Medulla oblongata (tissue), 1 donor: ENCODE data around the gene GGACT.
"Not testable (repeated sequence)": the region's sequence is repeated elsewhere in the genome, so short reads cannot be mapped to it uniquely, and the experiment has no call there.

Experiments used
- DNase-seq: peaks from one replicate; pipeline ENCODE4 v3.0.0-alpha.2; 2015; ENCODE audit errors: extremely low spot score

GGACT gene

GRCh38 chr13:100529666-100530377, 58.8 kb downstream of the GGACT start:
- no peak for DNase-seq

GRCh38 chr13:100528820-100529219, 59.8 kb downstream of the GGACT start:
- no peak for DNase-seq

DNA sequence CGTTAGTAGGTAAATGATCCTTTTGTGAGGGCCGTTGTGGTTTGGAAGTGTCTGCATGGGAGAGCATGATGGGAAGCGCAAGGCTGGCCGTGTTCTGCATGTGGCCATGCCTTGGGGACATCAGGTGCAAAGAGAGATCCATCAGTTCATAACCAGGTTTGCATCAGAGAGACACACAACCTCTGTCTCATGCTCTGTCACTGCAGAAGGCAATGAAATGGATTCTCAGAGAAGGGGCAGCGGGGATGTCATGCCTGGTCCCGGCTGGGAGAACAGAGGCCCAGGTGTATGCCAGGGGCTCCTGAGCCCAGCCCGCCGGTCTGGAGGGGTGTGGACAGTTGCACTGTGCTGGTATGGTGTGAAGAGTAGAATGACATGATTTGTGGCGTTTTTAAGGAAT, 60.2 kb downstream of the GGACT start:
- DNase-seq, result no peak

DNA sequence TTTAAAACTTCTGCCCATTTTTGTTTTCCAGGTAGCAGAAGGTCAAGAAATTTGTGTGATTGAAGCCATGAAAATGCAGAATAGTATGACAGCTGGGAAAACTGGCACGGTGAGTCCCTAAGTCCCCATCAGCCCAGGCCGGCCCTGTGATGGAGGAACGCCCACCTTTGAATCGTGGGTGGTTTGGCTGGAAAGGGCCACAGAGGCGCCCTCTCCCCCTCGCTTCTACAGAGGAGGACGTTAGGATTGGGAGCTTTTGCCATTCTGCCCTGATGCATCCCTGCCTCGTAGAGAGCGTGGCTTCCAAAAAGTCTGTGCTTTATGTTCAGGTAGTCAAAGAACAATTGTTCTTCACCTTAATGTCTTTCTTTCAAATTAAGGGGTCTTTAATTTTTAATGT, 60.9 kb downstream of the GGACT start:
- DNase-seq, result no peak

DNA sequence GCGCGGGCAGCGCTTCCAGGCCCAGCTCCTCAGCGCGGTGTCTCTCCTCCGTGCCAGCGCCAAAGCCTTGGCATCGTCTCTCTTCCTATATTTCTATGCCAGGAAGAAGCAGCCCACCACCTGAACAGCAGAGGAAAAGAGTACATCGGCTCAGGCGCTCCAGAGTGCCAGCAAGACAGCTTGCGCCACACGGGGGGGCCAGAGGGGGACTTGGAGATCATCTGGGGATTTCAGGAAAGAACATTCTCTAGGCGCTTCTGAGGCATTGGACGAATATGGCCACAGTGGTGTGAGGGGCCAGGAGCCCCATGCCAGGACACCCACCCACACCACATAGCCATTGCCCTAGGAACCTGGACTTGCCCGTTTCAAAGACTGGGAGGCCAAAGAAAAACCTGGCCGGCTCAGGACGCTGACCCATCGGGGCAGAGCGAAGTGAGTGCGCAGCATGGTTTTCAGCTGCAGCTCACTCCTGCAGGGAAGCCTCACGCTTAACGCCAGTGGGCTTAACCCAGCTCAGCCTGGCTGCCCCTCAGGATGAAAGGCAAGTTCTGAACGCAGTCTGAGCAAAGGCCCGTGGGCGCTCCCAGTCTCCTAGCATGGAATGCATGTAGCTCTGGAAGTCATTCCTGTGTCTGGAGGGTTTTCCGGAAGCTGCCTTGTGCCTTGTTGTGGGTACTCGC, 62.1 kb downstream of the GGACT start:
- DNase-seq, result no peak

- DNase-seq, result no peak
Observed at GRCh38 chr13:100525453-100526317, 62.9 kb downstream of the GGACT start.

GRCh38 chr13:100524688-100525087, 63.9 kb downstream of the GGACT start:
- not testable (repeated sequence) for DNase-seq

GRCh38 chr13:100523981-100524386, 64.6 kb downstream of the GGACT start:
- no peak for DNase-seq

DNA sequence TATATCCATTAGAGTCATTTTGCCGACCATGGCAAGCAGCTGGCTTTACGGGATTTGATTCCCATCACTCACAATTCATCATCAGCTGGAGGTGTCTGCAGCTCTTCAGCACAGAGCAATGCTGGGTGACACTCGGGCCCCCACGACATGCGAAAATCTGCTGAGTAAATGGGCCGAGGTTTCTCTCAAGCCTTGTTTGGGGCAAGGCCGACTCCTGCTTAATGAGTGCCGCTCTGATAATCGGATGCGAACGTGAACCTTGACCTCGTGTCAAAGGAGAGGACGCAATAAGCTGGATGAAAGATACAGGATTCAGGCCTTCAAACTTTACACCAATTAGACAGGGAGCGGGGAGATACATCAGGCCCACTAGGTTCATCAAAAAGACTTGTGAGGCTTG, 65.2 kb downstream of the GGACT start:
- DNase-seq, result no peak

DNA sequence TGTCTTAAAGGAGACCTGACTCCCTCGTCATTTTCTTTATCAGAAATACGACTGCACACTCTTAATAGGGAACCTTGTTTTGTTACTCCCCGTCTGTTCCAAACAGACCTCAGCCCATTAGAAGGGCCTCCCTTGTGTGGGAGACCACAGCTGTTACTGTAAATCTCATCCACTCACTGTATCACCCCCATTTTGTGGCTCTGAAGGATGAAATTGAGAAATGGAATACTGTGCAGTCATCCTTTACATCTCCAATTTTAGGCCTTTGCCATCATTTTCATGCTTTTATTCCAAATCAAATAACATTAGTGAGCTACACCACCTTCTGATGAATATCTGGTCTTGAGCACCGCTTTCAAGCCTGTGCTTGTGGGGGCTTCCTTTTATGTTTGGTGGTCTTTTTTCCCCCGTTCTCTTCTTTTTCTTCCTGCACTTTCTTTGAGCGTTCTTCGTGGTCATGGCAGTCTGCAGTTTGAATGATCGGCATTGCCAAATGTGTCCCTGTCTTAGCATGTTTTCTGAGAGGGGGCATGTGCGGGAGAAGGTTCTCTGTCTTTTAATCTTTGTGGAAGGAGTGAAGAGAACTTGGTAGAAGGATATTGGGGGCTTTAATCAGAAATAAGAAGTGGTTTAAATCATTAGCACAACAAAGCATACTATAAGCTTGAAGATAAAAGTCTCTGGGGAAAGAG, 65.8 kb downstream of the GGACT start:
- DNase-seq, result no peak

GRCh38 chr13:100521851-100522617, 66.6 kb downstream of the GGACT start:
- DNase-seq, result no peak

DNA sequence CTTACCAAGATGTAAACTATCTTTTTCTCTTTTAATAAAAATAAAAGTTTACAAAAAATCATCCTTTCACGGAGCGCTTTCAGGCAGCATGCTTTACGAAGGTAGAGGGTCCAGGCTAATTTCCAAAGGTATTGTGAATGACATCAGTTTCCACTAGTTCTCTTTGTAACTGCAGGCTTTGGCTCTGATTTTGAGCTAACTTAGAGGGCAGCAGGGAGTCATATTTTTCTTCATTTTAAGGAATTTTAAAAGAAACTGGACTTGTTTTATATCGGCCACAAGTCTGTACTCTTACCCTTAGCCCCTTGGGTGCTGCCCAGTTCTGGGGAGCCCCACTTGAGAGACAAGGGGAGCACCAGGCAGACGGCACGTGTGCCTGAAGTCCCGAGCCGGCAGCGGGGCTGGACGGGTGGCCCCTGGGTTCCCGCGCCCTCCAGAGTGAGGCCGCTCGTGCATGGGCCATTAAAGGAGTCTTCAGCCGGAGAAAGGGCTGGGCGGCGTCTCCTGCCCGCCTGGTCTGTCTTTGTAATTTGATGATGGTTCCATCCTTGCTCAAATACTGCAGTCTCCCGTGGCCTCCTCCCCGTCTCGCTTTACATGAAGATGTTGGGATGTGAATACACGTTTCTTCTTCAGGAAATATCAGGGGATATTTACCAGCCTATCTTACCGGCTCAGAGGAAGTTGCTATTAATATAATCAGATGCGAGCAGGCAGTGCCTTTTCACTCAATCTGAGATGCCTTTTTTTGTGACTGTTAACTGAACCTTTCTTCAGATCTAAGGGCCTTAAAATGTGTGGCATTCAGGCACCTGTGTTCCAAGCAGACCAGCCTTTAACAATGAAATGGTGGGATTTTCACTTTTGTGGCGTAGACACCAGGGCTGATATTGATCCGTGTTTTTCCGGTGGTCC, 67.4 kb downstream of the GGACT start:
- DNase-seq, result no peak

GRCh38 chr13:100519626-100520025, 69.0 kb downstream of the GGACT start:
- no peak for DNase-seq

DNA sequence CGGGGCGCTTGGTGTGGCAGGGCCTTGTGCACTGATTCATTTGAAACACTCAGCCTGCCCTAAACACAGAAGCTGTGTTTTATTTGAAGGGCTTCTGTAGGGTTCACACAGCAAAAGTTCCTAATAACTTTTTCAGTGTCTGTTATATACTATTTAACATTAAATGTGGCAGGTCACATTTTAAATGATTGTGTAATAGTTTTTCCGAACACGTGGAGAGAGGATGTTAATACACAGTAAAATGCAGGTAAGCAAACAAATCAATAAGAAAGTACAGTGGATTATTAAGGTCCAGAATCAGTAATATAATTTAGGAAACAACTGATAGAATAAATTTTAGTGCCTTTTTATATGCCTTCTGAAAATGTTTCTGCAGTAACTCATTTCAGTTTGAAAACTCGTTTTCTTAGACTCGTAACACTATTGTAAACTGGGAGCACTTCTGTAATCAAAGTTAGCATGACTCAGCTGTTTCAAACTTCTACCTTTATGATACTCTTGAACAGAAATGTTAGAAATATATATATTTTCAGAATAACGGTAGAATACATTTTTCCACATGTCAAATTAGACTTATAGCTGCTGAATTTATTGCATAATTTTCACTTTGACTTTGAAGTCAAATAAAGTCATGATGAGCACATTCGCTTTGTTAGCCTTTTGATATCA, 70.1 kb downstream of the GGACT start:
- no peak for DNase-seq

GRCh38 chr13:100517728-100518127, 70.9 kb downstream of the GGACT start:
- DNase-seq, result no peak

DNA sequence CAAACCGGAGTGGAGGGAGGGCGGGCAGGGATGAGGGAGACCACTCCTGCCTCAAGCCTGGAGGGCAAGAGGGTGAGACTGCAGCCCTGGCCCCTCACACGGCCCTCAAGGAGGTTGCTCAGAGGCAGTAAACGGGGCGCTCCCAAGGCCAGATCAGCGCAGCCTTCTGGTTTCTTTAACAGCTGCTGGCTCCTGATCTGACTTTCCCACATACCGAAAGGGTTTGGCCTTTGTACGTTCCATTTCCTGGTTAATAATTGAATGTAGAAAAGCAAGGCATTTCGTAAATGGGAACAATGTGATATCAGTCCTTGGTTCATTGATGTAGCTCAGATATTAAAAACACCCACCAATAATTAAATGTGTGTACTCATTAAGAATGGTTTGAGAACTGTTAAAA, 71.5 kb downstream of the GGACT start:
- DNase-seq, result no peak

DNA sequence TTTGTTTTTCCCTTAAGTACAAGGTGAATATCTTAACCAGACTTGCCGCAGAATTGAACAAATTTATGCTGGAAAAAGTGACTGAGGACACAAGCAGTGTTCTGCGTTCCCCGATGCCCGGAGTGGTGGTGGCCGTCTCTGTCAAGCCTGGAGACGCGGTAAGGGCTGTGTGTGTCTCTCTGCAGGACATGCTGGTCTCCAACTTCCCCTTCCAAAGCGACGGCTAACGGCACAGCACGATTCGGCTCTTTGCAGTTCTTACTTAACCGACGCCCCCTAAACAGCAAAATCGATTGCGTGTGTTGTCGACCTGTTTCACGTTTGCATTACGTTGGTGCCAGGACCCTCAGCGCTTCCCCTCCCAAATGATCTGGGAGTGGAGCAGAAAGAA, 73.2 kb downstream of the GGACT start:
- DNase-seq, result no peak

DNA sequence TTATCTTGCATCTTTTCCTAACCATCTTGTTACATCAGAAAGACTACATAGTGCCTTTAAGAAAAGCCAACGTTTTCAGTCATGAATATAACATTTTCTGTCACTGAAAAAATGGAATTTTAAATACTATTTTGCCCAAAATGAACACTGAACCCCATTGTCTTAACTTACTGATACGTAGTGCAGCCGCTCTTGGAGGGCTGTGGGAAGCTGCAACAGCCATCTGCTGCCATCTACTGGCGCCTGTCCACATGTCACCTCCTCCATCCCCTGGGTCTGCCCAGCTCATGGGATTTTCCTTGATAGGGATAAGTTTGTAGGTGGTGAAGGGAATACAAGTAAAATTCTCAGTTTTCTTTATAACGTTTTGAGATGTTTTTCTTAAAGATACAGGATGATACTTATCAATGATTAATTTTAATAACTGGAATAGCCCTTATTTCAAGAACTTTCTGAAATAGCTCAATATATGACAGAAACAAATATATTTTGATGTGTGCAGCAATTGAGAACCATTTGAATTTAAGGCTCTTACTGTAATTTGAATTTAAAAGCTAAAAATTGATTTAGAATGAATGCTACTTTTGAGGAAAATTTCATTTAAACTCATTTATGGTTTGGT, 73.7 kb downstream of the GGACT start:
- DNase-seq, result peak; percentile 93

DNA sequence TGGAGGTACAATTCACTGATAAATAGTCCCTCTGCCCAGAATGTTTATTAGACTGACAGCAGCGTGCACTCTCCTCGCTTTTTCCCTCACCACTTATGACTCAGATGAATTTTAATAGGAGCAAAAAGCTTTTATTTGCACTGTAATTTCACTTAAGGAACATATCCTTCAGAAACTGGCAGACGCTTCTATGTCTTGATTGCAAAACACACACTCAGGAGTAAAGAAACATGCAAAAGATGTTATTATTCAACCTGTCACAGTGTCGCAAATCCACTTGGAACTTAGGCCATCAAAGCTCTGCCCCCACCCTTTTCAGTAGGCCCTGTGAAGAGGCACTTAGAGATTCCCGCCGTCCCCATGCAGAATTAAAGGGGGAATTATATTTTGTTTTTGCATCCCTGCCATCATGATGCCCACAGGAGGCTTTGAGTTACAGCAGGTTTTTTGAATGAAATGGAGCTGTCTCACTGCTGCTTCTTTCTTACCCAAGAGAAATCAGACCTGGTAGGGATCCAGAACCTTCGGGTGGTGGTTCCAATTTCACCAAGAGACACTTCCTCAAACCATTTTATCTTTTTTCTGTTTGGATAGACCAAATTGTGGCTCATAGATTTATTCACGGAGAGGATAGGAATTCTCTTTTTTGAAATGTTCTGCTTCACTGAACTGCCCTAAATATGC, 74.5 kb downstream of the GGACT start:
- DNase-seq, result no peak
